CD4-positive, alpha-beta memory T cell (primary cell): ENCODE data around the gene PRICKLE2. TPM values are rescaled to one million over a fixed set of nuclear protein-coding genes. Genes with fewer than 3 reads are reported as not detected.

Source experiments
- CTCF ChIA-PET: fragments of 350-600 bp; sonication (Branson Sonifier 250); formaldehyde crosslinking; loops from one replicate; lab custom pipeline; 2021; ENCODE audit warnings: inconsistent platforms; ENCODE audit not compliant: partially characterized antibody; lab: Charles Lee
- POLR2A ChIA-PET: fragments of 350-600 bp; sonication (Branson Sonifier 250); formaldehyde crosslinking; loops from one replicate; lab custom pipeline; 2021; ENCODE audit not compliant: partially characterized antibody; lab: Charles Lee
- DNase-seq, 5 donors: peaks; one replicate each; pipeline versions ENCODE4 v3.0.0 to v3.0.0-alpha.2; 2020 to 2022; ENCODE audit warnings: mixed read lengths in 1 of 5
- H3K27ac ChIP-seq: one replicate; pipeline ENCODE4 v1.7.0; 2013; ENCODE audit warnings: low read depth, low read length
- H3K27me3 ChIP-seq: 2 replicates; pipeline ENCODE4 v1.7.0; 2013; ENCODE audit warnings: mild to moderate bottlenecking, low read length, moderate library complexity; ENCODE audit not compliant: insufficient read depth
- H3K36me3 ChIP-seq: 2 replicates; pipeline ENCODE4 v1.7.0; 2013; ENCODE audit warnings: mild to moderate bottlenecking, low read length, moderate library complexity; ENCODE audit not compliant: insufficient read depth
- H3K4me1 ChIP-seq: 2 replicates; pipeline ENCODE4 v1.7.0; 2013; ENCODE audit warnings: mild to moderate bottlenecking, low read length, moderate library complexity; ENCODE audit not compliant: insufficient read depth
- H3K4me3 ChIP-seq, 2 donors: one replicate each; pipeline ENCODE4 v1.7.0; 2013; ENCODE audit warnings: low read length in 2 of 2, mild to moderate bottlenecking in 1 of 2
- H3K9me3 ChIP-seq, 2 donors: one replicate each; pipeline ENCODE4 v1.7.0; 2013; ENCODE audit warnings: low read length in 2 of 2, control low read depth in 1 of 2; ENCODE audit not compliant: control insufficient read depth in 1 of 2
- H3K27ac Mint-ChIP-seq, 7 donors: one replicate each; pipeline ENCODE4 v1.8.0; 2020 to 2021; ENCODE audit warnings: mixed read lengths in 7 of 7, mild to moderate bottlenecking in 6 of 7, inconsistent platforms in 3 of 7, moderate library complexity in 3 of 7
- H3K27me3 Mint-ChIP-seq, 2 donors: one replicate each; pipeline ENCODE4 v1.8.0; 2020 to 2021; ENCODE audit warnings: mixed read lengths in 2 of 2
- H3K36me3 Mint-ChIP-seq, 2 donors: one replicate each; pipeline ENCODE4 v1.8.0; 2020 to 2021; ENCODE audit warnings: mixed read lengths in 2 of 2, inconsistent platforms in 1 of 2, mild to moderate bottlenecking in 1 of 2
- H3K4me1 Mint-ChIP-seq, 4 donors: one replicate each; pipeline ENCODE4 v1.8.0; 2020 to 2021; ENCODE audit warnings: mixed read lengths in 4 of 4, mild to moderate bottlenecking in 1 of 4
- H3K4me3 Mint-ChIP-seq, 8 donors: one replicate each; pipeline ENCODE4 v1.8.0; 2020 to 2021; ENCODE audit warnings: mixed read lengths in 8 of 8, mild to moderate bottlenecking in 7 of 8, moderate library complexity in 6 of 8, inconsistent platforms in 3 of 8
- H3K9me3 Mint-ChIP-seq, 8 donors: one replicate each; pipeline ENCODE4 v1.8.0; 2020 to 2021; ENCODE audit warnings: mixed read lengths in 8 of 8, mild to moderate bottlenecking in 5 of 8, inconsistent platforms in 3 of 8, moderate library complexity in 1 of 8
- intact Hi-C: fragments of 100-400 bp; cut with micrococcal nuclease; formaldehyde crosslinking; loops from one replicate; pipeline ENCODE4 v1.15.1; 2023
- polyA plus RNA-seq, 2 donors: library from polyadenylated mRNA; unstranded; fragments of 300-500 nt; fragmentation: Illumina TruSeq; gene quantifications; one replicate each; pipeline ENCODE4 v1.2.3, GENCODE V29; 2021
- total RNA-seq, 2 experiments: library from RNA; stranded (reverse); gene quantifications; one replicate each; pipeline ENCODE4 v1.2.3, GENCODE V29; 2021

The PRICKLE2 gene
- total and polyA plus RNA-seq, 4 experiments from 2014 or later = not detected

DNA sequence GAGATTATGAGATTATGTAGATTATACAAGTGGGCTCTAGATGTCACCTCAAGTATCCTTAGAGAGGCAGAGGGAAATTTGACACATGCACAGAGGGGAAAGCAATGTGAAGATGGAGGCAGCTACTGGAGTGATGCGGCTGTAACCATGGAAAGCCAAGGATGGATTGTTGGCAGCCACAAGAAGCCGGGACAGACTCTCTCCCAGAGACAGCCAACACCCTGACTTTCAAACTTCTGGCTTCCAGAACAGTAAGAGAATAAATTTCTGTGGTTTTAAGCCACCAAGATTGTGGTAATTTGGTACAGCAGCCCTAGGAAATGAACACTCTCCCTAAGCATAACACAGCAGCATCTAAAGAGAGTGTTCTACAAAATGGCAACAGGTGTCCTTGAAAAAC, 34.4 kb upstream of the PRICKLE2 start:
- H3K36me3 ChIP-seq = no peaks in the 10 kb centered on the region
- ChIA-PET POLR2A (no interaction called here), CTCF (no interaction called here)
- Mint-ChIP-seq H3K4me3 (no peak overlapping the region), H3K4me1 (no peaks in the 10 kb centered on the region), H3K27ac (no peak overlapping the region), H3K27me3 (peaks cover 2 to 6% of the 10 kb centered on the region in 2 donors), H3K9me3 (peaks cover 0 to 9% (median under 1%) of the 10 kb centered on the region in 8 donors), H3K36me3 (no peaks in the 10 kb centered on the region)
- no peaks in the 10 kb centered on the region for H3K9me3 ChIP-seq
- H3K4me3 ChIP-seq = no peak overlapping the region
- no peaks in the 10 kb centered on the region for H3K4me1 ChIP-seq
- H3K27ac ChIP-seq = no peak overlapping the region
- intact Hi-C loops = no loop called here
- no peaks in the 10 kb centered on the region for H3K27me3 ChIP-seq
- no peak for DNase-seq

DNA sequence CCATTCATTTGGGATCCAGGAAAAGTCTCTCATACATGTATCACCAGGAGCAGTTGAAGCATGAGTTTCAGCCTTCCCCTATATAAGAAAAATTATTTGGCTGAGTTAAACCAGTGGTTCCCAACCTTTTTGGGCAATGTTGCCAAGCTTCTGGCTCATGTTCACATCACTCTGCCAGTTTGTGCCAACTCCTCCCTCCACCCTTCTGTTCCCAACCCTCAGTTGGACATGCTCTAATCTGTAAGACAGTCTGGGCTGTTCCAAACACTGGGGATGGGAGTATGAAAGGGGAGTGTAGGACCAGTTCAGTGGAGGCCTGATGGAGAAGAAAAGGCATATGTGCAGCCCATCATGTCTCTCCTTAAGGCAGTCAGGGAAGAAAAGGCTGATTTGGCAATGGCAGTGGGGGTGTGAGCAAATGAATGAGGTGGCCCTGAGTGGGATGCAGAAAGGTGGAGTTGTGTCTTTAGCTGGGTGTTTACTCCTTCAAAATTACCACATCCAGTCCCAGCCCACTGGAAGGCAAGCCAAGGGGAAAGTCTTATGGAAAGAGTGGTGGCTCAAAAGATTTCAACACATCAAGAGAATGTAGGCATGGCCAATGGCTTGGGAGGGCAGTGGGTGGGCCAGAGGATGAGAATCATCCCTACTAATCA, 32.0 kb upstream of the PRICKLE2 start:
- Histone ChIP-seq H3K36me3 (no peaks in the 10 kb centered on the region), H3K27ac (no peak overlapping the region), H3K9me3 (no peaks in the 10 kb centered on the region), H3K4me1 (no peaks in the 10 kb centered on the region), H3K4me3 (no peak overlapping the region), H3K27me3 (no peaks in the 10 kb centered on the region)
- intact Hi-C loops = no loop called here
- ChIA-PET POLR2A (no interaction called here), CTCF (no interaction called here)
- no peaks in the 10 kb centered on the region for H3K4me1 Mint-ChIP-seq
- peaks cover 0 to 6% of the 10 kb centered on the region in 2 donors for H3K27me3 Mint-ChIP-seq
- no peaks in the 10 kb centered on the region for H3K36me3 Mint-ChIP-seq
- H3K4me3 Mint-ChIP-seq = no peak overlapping the region
- H3K27ac Mint-ChIP-seq = no peak overlapping the region
- H3K9me3 Mint-ChIP-seq = peaks cover 0 to 6% (median 0%) of the 10 kb centered on the region in 8 donors
- DNase-seq = no peak

DNA sequence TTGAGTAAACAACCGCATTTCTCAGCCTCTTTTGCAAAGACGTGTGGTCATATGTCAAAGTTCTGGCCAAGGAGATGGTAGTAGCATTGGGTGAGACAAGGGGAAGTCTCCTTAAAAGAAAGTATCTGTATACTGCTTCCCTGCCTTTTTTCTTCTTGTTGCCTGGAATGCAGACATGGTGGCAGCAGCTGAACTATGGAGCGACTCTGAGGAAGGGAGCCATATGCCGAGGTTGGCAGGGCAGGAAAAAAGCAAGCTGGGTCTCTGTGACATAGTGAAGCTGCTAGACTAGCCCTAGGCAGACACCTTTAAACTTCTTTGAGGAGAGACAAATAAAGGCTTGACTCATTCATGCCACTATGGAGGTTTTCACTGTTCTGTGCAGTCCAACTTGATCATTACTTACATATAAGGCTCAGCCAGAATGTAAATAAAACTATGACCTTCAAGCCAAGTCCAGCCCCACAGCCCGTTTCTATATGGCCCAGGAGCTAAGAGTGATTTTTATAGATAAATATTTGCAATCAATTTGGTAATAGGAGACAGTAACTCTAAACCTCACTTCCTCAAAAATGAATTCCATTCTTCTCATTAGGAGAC, 30.6 kb upstream of the PRICKLE2 start:
- ChIA-PET CTCF (no interaction called here), POLR2A (no interaction called here)
- H3K9me3 ChIP-seq = no peaks in the 10 kb centered on the region
- H3K4me1 ChIP-seq = no peaks in the 10 kb centered on the region
- H3K27ac ChIP-seq = no peak overlapping the region
- Mint-ChIP-seq H3K4me3 (no peak overlapping the region), H3K4me1 (no peaks in the 10 kb centered on the region), H3K27me3 (peaks cover 0 to 4% of the 10 kb centered on the region in 2 donors), H3K9me3 (peaks cover 0 to 5% (median 0%) of the 10 kb centered on the region in 8 donors), H3K27ac (no peak overlapping the region), H3K36me3 (no peaks in the 10 kb centered on the region)
- H3K36me3 ChIP-seq = no peaks in the 10 kb centered on the region
- DNase-seq = no peak
- intact Hi-C loops = no loop called here
- no peak overlapping the region for H3K4me3 ChIP-seq
- no peaks in the 10 kb centered on the region for H3K27me3 ChIP-seq

DNA sequence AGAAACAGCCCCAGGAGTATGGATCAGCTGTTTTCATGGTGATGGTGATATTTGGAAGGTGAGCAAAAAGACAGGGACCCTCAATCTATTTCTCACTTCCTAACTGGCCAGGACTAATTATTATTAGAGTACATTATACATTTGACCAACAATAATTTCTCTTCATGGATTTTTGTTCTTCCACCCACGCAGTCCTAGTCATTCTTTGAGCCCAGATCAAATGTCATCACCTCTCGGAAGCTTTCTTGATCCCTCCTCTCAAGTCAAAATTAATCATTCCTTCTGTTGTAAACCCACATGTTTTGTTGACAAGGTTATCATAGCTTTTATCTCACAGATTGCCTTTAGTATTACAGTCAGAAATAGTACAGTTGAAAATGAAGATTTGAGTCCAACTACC, 29.2 kb upstream of the PRICKLE2 start:
- Histone ChIP-seq H3K27ac (no peak overlapping the region), H3K36me3 (no peaks in the 10 kb centered on the region), H3K9me3 (no peaks in the 10 kb centered on the region), H3K4me1 (no peaks in the 10 kb centered on the region), H3K27me3 (no peaks in the 10 kb centered on the region), H3K4me3 (no peak overlapping the region)
- Mint-ChIP-seq H3K4me1 (no peaks in the 10 kb centered on the region), H3K27me3 (peaks cover 0 to 4% of the 10 kb centered on the region in 2 donors), H3K4me3 (no peak overlapping the region), H3K9me3 (peaks cover 0 to 5% (median 0%) of the 10 kb centered on the region in 8 donors), H3K27ac (no peak overlapping the region), H3K36me3 (no peaks in the 10 kb centered on the region)
- ChIA-PET POLR2A (no interaction called here), CTCF (no interaction called here)
- intact Hi-C loops = no loop called here
- no peak for DNase-seq

DNA sequence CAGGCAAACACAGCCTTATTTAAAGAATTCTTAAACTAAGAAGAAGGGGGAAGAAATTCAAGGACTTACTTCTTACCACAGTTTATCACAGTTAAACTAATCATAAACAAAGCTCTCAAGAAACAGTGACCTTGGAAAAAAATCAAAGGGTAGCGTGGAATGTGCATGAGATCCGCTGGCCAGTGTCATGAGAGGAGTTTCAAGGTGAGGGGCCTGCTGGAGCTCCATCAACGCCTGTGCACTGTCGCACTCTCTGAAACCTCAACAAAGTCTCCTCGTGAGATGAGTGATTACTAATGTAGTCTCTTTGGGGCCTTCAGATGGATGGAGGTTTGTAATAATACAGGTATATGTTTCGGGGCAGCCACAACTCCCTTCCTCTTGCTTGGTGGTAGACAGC, 28.4 kb upstream of the PRICKLE2 start:
- Histone ChIP-seq H3K36me3 (no peaks in the 10 kb centered on the region), H3K27me3 (no peaks in the 10 kb centered on the region), H3K4me1 (no peaks in the 10 kb centered on the region), H3K4me3 (no peak overlapping the region), H3K27ac (no peak overlapping the region), H3K9me3 (no peaks in the 10 kb centered on the region)
- Mint-ChIP-seq H3K9me3 (peaks cover 0 to 5% (median 0%) of the 10 kb centered on the region in 8 donors), H3K4me3 (no peak overlapping the region), H3K36me3 (no peaks in the 10 kb centered on the region), H3K4me1 (peaks cover 0 to 1% (median 0%) of the 10 kb centered on the region in 4 donors), H3K27me3 (peaks cover 1 to 4% of the 10 kb centered on the region in 2 donors), H3K27ac (no peak overlapping the region)
- CTCF ChIA-PET = no interaction called here
- no peak for DNase-seq
- POLR2A ChIA-PET = no interaction called here
- intact Hi-C loops = no loop called here

DNA sequence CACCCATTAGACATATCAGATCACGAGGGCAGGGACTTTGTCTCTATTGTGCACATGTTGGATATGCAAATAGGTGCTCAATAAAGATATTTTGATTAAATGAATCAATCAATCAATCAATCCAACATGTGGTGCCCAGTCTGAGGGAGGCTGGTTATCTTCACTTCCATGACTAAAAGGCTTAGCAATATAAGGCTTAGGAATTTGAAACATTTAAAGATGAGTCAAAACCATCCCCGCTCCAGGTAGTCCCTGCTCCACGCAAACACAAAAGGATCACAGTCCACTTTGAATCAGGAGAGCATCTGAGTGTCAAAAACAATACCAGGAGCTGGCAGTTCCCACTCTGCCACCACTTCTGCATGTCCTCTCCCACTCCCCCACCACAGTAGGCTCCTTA, 25.8 kb upstream of the PRICKLE2 start:
- ChIA-PET POLR2A (no interaction called here), CTCF (no interaction called here)
- Mint-ChIP-seq H3K27ac (no peak overlapping the region), H3K4me1 (peaks cover 0 to 1% (median under 1%) of the 10 kb centered on the region in 4 donors), H3K4me3 (no peak overlapping the region), H3K36me3 (no peaks in the 10 kb centered on the region), H3K27me3 (peaks cover 1 to 5% of the 10 kb centered on the region in 2 donors), H3K9me3 (peaks cover 0 to 5% (median 0%) of the 10 kb centered on the region in 8 donors)
- Histone ChIP-seq H3K27ac (no peak overlapping the region), H3K4me1 (no peaks in the 10 kb centered on the region), H3K4me3 (no peak overlapping the region), H3K9me3 (no peaks in the 10 kb centered on the region), H3K27me3 (no peaks in the 10 kb centered on the region), H3K36me3 (no peaks in the 10 kb centered on the region)
- intact Hi-C loops = no loop called here
- DNase-seq = no peak

DNA sequence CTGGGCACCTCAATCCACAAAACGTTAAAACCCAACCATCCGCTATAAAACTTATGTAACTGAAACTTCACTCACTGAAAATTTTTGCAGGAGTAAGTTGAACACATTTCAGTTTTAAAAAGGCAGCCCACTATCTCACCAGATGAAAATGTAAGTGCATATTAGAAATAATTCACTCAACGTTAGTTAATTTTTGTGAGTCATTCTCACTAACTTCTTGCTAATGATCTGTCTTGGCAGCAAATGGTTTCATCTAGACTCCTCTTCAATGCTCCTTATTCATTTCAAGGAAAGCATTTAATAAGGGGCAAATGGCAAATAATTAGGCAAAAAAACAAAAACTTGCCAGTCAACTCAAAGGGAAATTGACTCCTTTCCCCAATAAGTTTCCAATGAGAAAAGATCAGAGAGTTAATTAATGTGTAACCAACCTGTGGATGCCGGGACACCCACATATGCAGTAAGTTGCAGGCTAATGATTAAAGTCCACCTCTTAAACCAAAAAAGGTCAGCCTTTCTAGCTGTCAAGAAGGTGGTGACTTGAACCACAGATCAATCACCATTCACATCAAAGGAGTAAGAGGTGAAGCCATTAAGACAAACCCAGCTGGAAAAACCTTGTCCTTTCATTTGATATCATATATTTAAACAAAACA, 22.9 kb upstream of the PRICKLE2 start:
- CTCF ChIA-PET = no interaction called here
- intact Hi-C loops = no loop called here
- no peak overlapping the region for H3K27ac Mint-ChIP-seq

More for the DNA sequence above, 22.9 kb upstream of the PRICKLE2 start:
- no peak for DNase-seq
- no peaks in the 10 kb centered on the region for H3K9me3 ChIP-seq
- Mint-ChIP-seq H3K27me3 (peaks cover 4 to 5% of the 10 kb centered on the region in 2 donors), H3K4me3 (no peak overlapping the region), H3K9me3 (peaks cover 0 to 2% (median 0%) of the 10 kb centered on the region in 8 donors), H3K36me3 (no peaks in the 10 kb centered on the region), H3K4me1 (peaks cover 0 to 1% (median under 1%) of the 10 kb centered on the region in 4 donors)
- no peak overlapping the region for H3K4me3 ChIP-seq
- H3K27ac ChIP-seq = no peak overlapping the region
- no peaks in the 10 kb centered on the region for H3K27me3 ChIP-seq
- no peaks in the 10 kb centered on the region for H3K36me3 ChIP-seq
- POLR2A ChIA-PET = no interaction called here
- H3K4me1 ChIP-seq = no peaks in the 10 kb centered on the region
